Stimulated activated CD4-positive, alpha-beta T cell treated with anti-CD3 and anti-CD28 coated beads, Interleukin-12 subunit alpha, Interleukin-12 subunit beta, amount 100 ng/mL, for 48 hours (primary cell): ENCODE results near the gene KRTAP4-1.
"Not testable (repeated sequence)": the region's sequence is repeated elsewhere in the genome, so short reads cannot be mapped to it uniquely, and the experiment has no call there.

Experiments
- DNase-seq, 3 donors: peaks; one replicate each; pipeline ENCODE4 v3.0.0-alpha.2; 2020; ENCODE audit warnings: low read depth in 2 of 3, low spot score in 1 of 3

Gene KRTAP4-1

GRCh38 chr17:41176744-41177387, 7.8 kb downstream of the KRTAP4-1 start:
- DNase-seq, result no peak

- DNase-seq, result no peak
Observed at GRCh38 chr17:41171886-41172285, 12.8 kb downstream of the KRTAP4-1 start.

DNA sequence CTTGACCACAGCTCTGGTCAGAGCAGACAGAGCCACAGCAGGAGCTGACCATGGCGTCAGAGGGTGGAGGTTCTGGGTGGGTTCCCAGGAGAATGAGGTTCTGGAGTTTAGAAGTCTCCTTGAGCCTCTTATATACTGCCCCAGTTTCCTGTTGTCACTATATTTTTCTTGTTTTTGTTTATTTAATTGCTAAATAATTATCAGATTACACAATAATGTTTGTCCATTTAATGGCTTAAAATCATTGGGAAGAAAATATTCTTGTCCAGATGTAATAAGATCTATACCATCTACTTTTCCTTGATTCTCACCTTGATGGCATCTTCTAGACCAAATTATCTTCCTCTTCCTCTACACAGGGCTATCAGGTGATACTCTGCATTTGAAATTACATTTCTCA, 16.6 kb downstream of the KRTAP4-1 start, which contains the start of gene KRTAP4-3:
Gene KRTAP4-3 (minus strand): TSS at position 101 of the 400 bp plus-strand sequence. CDS start 49 bp downstream, at position 52.
- no peak for DNase-seq

- DNase-seq, result no peak
Observed at GRCh38 chr17:41167561-41167960, 17.1 kb downstream of the KRTAP4-1 start.

- DNase-seq, result no peak
Observed at GRCh38 chr17:41163828-41164227, 20.9 kb downstream of the KRTAP4-1 start.

DNA sequence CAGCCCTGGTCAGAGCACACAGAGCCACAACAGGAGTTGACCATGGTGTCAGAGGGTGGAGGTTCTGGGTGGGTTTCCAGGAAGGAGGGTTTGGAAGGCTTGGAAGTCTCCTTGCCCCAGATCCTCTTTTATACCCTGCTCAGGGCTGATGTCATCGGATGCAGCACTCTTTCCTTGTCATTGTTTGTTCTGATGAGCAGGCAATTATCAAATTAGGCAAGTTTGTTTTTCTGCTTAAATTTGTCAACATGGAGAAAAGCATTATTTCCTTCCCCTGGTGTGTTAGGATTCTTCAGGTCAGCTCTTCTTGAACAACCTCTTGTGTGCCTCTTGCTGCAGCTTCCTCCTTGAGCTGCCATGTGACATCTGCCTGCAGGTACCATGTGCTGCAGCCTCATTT, 24.1 kb downstream of the KRTAP4-1 start, which contains the start of gene KRTAP4-4:
Gene KRTAP4-4 (minus strand): TSS at position 101 of the 400 bp plus-strand sequence. CDS start 57 bp downstream, at position 44.
- DNase-seq, result no peak

- not testable (repeated sequence) for DNase-seq
Observed at GRCh38 chr17:41160190-41160589, 24.5 kb downstream of the KRTAP4-1 start.

GRCh38 chr17:41153856-41154255, 30.9 kb downstream of the KRTAP4-1 start:
- no peak for DNase-seq

- no peak for DNase-seq
Observed at GRCh38 chr17:41151525-41151924, 33.2 kb downstream of the KRTAP4-1 start.

DNA sequence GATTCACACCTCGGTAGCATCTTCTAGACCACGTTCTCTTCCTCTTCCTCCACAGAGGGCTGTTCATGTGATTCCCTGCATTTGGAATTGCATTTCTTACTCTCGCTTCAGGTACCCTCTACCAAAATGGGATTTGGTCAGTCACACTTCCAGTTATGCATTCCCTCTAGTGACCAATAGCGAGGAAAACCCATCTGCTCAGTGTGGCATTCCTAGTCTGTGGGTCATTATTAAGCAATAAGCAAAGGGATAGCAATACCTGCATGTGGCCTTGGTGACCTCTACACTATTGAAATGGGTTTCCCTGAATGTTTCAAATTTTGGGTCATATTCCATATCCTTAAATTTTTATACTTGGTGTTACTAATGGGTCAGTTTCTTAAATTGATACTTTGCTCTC, 34.7 kb downstream of the KRTAP4-1 start:
- no peak for DNase-seq

GRCh38 chr17:41149652-41149985, 35.1 kb downstream of the KRTAP4-1 start, which contains the start of gene KRTAP4-5:
Gene KRTAP4-5, minus strand, starts transcription at chr17:41149825. Its CDS starts 58 bp downstream, at chr17:41149767.
- no peak for DNase-seq

- not testable (repeated sequence) for DNase-seq
Observed at GRCh38 chr17:41148971-41149651, 35.6 kb downstream of the KRTAP4-1 start.

GRCh38 chr17:41147531-41148204, 37.0 kb downstream of the KRTAP4-1 start:
- no peak for DNase-seq

- no peak for DNase-seq
Observed at GRCh38 chr17:41145261-41145660, 39.5 kb downstream of the KRTAP4-1 start.

DNA sequence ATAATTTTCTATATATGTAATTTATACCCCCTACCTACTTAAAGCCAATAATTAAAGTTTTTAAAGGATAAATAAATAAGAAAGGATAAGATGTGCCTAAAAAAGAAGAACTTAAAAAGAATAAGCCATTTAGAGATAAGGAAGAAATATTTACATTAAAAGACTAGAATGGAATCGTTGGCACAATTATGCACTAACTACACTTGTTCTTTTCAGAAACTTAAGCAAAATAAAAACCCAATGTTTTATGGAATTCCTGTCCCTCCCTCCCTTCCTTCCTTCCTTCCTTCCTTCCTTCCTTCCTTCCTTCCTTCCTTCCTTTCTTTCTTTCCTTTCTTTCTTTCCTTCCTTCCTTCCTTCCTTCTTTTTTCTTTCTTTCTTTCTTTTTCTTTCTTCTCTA, 39.9 kb downstream of the KRTAP4-1 start:
- DNase-seq, result no peak

DNA sequence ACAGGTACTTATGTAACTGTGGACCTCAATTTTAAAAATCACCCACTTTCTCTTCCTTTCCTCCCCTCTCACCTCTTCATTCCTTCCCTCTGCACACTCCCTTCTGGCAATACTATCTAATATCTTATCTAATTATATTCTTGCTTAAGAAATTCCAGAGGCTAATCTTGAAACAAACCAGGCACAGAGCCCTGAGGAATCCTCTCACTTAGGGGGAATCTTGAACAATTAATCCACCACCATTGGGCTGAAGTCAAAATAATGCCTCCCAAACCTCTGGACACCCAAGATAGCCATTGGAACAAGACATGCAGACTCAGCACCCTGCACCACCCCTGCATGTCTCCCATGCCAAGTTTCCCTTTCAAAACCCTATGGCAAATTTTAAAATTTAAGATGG, 43.4 kb downstream of the KRTAP4-1 start:
- DNase-seq, result no peak

GRCh38 chr17:41140360-41141131, 44.2 kb downstream of the KRTAP4-1 start, which contains the start of gene KRTAP4-6:
Gene KRTAP4-6, minus strand, starts transcription at chr17:41140544. Its CDS starts 57 bp downstream, at chr17:41140487.
- no peak for DNase-seq

DNA sequence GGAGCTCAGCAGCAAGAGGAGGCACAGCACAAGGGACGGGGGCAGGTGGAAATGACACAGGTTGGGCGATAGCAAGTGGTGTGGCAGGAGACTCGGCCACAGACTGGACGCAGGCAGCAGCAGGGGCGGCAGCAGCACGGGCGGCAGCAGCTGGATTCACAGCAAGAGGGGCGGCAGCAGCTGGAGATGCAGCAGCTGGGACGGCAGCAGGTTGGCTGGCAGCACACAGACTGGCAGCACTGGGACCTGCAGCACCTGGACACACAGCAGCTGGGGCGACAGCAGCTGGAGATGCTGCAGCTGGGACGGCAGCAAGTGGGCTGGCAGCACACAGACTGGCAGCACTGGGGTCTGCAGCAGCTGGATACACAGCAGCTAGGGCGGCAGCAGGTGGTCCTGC, 44.8 kb downstream of the KRTAP4-1 start:
- DNase-seq, result not testable (repeated sequence)
